GM12878 (cell line): Measurements from ENCODE around the gene ZSCAN22. TPM values are rescaled to one million over a fixed set of nuclear protein-coding genes. Genes with fewer than 3 reads are reported as not detected.

ENCODE experiments used
- ATF7 ChIP-seq: fragments of 450-650 bp; IDR thresholded peaks from 2 replicates; pipeline ENCODE4 v1.6.1; 2016; ENCODE audit warnings: low read depth, mild to moderate bottlenecking
- BCL11A ChIP-seq: IDR thresholded peaks from 2 replicates; pipeline ENCODE4 v1.6.1; 2011; ENCODE audit warnings: low read depth, low read length
- CBFB ChIP-seq: IDR thresholded peaks from 2 replicates; pipeline ENCODE4 v1.6.1; 2016; ENCODE audit warnings: antibody characterized with exemption, low read depth
- EGR1 ChIP-seq, 2 experiments: IDR thresholded peaks; 1 replicate in 1 of 2; 2 replicates in 1 of 2; pipeline ENCODE4 v1.6.1; 2011 to 2012; ENCODE audit warnings: low read depth in 2 of 2, low read length in 2 of 2, borderline replicate concordance in 1 of 2, mild to moderate bottlenecking in 1 of 2, moderate library complexity in 1 of 2
- GABPA ChIP-seq: IDR thresholded peaks from 2 replicates; pipeline ENCODE4 v1.6.1; 2014; ENCODE audit warnings: antibody characterized with exemption, low read depth, mild to moderate bottlenecking, inconsistent platforms
- GATAD2B ChIP-seq: fragments of 450-650 bp; conservative IDR thresholded peaks from 2 replicates; pipeline ENCODE4 v1.6.1; 2017; ENCODE audit warnings: low read depth, mild to moderate bottlenecking, moderate library complexity
- HDAC2 ChIP-seq: fragments of 200-600 bp; sonication (generic); IDR thresholded peaks from 2 replicates; pipeline ENCODE4 v1.6.1; 2017
- JUNB ChIP-seq: IDR thresholded peaks from 2 replicates; pipeline ENCODE4 v1.6.1; 2016; ENCODE audit warnings: antibody characterized with exemption, mild to moderate bottlenecking
- MYB ChIP-seq: fragments of 150-350 bp; IDR thresholded peaks from 2 replicates; pipeline ENCODE4 v1.6.1; 2014; ENCODE audit warnings: mild to moderate bottlenecking, low read depth, low read length, borderline replicate concordance
- MYC ChIP-seq: IDR thresholded peaks from 2 replicates; pipeline ENCODE4 v1.6.1; 2011; ENCODE audit warnings: mild to moderate bottlenecking, low read length, moderate library complexity, inconsistent platforms; ENCODE audit not compliant: insufficient read depth, insufficient replicate concordance, insufficient read length, severe bottlenecking
- NR2C2 ChIP-seq: IDR thresholded peaks from 2 replicates; pipeline ENCODE4 v1.6.1; 2011; ENCODE audit warnings: borderline replicate concordance, low read depth; ENCODE audit not compliant: control insufficient read depth, insufficient read length
- RBBP5 ChIP-seq: fragments of 200-600 bp; sonication (generic); conservative IDR thresholded peaks from 2 replicates; pipeline ENCODE4 v1.6.1; 2016
- SMAD1 ChIP-seq: fragments of 450-650 bp; IDR thresholded peaks from 2 replicates; pipeline ENCODE4 v1.6.1; 2018; ENCODE audit warnings: mild to moderate bottlenecking, low read depth; ENCODE audit not compliant: partially characterized antibody
- STAT3 ChIP-seq: IDR thresholded peaks from 2 replicates; pipeline ENCODE4 v1.6.1; 2011; ENCODE audit warnings: low read depth, low read length, improper control_type of control experiment
- SUPT20H ChIP-seq: IDR thresholded peaks from 2 replicates; pipeline ENCODE4 v1.6.1; 2011; ENCODE audit warnings: low read depth, mild to moderate bottlenecking, low read length, moderate library complexity, borderline replicate concordance; ENCODE audit not compliant: control insufficient read depth
- SUZ12 ChIP-seq: fragments of 200-600 bp; sonication (generic); IDR thresholded peaks from one replicate; pipeline ENCODE4 v1.6.1; 2018; ENCODE audit warnings: antibody characterized with exemption, mild to moderate bottlenecking; ENCODE audit not compliant: unreplicated experiment
- TCF12 ChIP-seq: IDR thresholded peaks from 2 replicates; pipeline ENCODE4 v1.6.1; 2011; ENCODE audit warnings: low read depth, mild to moderate bottlenecking, low read length
- ZNF24 ChIP-seq: fragments of 450-650 bp; IDR thresholded peaks from 2 replicates; pipeline ENCODE4 v1.6.1; 2017; ENCODE audit warnings: antibody characterized with exemption, mild to moderate bottlenecking
- ZZZ3 ChIP-seq: IDR thresholded peaks from 2 replicates; pipeline ENCODE4 v1.6.1; 2011; ENCODE audit warnings: low read depth; ENCODE audit not compliant: control insufficient read depth, insufficient read length
- polyA plus RNA-seq, 11 experiments: library from polyadenylated mRNA; depleted of rRNA in 4 of 11; unstranded in 6 of 11; stranded (reverse) in 5 of 11; fragments of >200 nt; fragmentation: Nextera tagmentation in 4 of 11; fragmentation: Illumina TruSeq in 1 of 11; extraction: Ambion mirVana in 4 of 11; extraction: Trizol in 1 of 11; gene quantifications; 1 replicate in 1 of 11; 2 replicates in 10 of 11; pipeline versions ENCODE4 v1.2.1 to v1.2.3, GENCODE V29; 2011 to 2016; ENCODE audit warnings: inconsistent platforms in 2 of 11, missing spikeins in 2 of 11, low read depth in 1 of 11
- total RNA-seq, 4 experiments: library from RNA; depleted of rRNA in 3 of 4; stranded (reverse); fragments of >200 nt in 3 of 4; fragmentation: Illumina TruSeq in 1 of 4; extraction: Trizol in 1 of 4; gene quantifications; 2 replicates each; pipeline versions ENCODE4 v1.2.1 to v1.2.3, GENCODE V29; 2013 to 2021
- TF ChIP-seq, protein P1 (sequence below): fragments of 450-650 bp; formaldehyde crosslinking; IDR thresholded peaks from 2 replicates; pipeline ENCODE4 v1.5.0; 2022; ENCODE audit warnings: mild to moderate bottlenecking, missing genetic modification characterization
- TF ChIP-seq, protein P2 (sequence below): fragments of 450-650 bp; IDR thresholded peaks from 2 replicates; pipeline ENCODE4 v1.6.1; 2018; ENCODE audit warnings: mild to moderate bottlenecking, low read depth, moderate library complexity; ENCODE audit not compliant: partially characterized antibody

The ZSCAN22 gene
- total and polyA plus RNA-seq, 10 of the 15 experiments (the other 5 are each of a cell fraction or from before 2014, with no cell fraction given), result 0.49 to 3.9 (median 2.6) TPM

DNA sequence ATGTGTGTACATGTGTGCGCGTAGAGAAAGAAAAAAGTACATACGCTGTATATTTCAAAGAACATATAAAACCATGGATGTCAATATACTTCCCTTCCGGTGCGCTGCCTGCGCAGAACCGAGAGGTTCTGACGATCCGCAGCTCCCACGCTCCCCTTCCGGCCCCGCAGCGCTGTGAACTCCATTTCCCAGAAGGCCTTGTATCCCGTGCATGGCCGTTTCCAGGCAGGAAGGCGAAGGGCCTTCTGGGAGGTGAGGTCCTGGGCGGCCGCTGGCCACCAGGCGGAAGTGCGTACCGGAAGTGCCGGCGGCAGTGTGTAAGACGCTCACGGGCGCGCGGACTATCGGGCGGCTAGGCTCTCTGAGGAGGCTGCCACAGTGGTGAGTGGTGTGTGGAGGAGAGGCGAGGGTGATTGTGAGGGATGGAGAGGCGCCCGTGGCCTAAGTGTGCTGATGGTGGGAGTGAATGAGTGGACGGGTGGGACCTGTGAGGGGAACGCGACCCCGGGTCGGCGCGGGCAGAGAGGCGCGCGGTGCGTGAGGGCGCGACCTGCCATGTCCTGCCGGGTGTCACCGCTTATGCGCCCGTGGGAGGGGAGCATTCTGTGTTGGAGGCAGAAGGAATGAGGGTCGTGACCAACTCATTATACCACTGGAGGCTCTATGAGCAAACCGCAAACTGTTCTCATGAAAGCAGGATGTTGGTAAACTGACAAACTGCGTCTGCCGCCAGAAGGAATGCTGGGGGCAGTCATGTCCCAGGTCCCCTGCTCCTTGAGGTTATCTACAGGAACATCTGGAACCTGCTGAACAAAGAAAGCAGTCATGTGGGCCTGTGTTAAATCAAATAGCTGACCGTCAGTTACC, 21.5 kb upstream of the ZSCAN22 start, which contains the start of gene ERVK3-1 (continued):
- TF ChIP-seq, protein P1, sequence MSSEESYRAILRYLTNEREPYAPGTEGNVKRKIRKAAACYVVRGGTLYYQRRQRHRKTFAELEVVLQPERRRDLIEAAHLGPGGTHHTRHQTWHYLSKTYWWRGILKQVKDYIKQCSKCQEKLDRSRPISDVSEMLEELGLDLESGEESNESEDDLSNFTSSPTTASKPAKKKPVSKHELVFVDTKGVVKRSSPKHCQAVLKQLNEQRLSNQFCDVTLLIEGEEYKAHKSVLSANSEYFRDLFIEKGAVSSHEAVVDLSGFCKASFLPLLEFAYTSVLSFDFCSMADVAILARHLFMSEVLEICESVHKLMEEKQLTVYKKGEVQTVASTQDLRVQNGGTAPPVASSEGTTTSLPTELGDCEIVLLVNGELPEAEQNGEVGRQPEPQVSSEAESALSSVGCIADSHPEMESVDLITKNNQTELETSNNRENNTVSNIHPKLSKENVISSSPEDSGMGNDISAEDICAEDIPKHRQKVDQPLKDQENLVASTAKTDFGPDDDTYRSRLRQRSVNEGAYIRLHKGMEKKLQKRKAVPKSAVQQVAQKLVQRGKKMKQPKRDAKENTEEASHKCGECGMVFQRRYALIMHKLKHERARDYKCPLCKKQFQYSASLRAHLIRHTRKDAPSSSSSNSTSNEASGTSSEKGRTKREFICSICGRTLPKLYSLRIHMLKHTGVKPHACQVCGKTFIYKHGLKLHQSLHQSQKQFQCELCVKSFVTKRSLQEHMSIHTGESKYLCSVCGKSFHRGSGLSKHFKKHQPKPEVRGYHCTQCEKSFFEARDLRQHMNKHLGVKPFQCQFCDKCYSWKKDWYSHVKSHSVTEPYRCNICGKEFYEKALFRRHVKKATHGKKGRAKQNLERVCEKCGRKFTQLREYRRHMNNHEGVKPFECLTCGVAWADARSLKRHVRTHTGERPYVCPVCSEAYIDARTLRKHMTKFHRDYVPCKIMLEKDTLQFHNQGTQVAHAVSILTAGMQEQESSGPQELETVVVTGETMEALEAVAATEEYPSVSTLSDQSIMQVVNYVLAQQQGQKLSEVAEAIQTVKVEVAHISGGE, result peak; percentile 14; the same call in 1 of the 2 replicates
- TF ChIP-seq RBBP5 (no peak), HDAC2 (no peak), EGR1 (IDR thresholded peaks at IDR 0.05; ENCODE audit: borderline replicate concordance in 1 of 2, low read depth in 2 of 2, low read length in 2 of 2) (peak in 1 of 2 experiments; percentile 75; a peak in 2 of 3 replicates), SMAD1 (peak; percentile 80), MYC (peak; percentile 69), NR2C2 (no peak), MYB (no peak), STAT3 (no peak), JUNB (no peak), SUZ12 (no peak), ZZZ3 (no peak), ZNF24 (no peak), BCL11A (no peak), ATF7 (peak; percentile 52; the same call in 1 of the 2 replicates), TCF12 (peak; percentile 30; the same call in 1 of the 2 replicates), SUPT20H (no peak), GATAD2B (peak; percentile 63; the same call in 1 of the 2 replicates), CBFB (no peak), GABPA (peak; percentile 94)
- TF ChIP-seq, protein P2, sequence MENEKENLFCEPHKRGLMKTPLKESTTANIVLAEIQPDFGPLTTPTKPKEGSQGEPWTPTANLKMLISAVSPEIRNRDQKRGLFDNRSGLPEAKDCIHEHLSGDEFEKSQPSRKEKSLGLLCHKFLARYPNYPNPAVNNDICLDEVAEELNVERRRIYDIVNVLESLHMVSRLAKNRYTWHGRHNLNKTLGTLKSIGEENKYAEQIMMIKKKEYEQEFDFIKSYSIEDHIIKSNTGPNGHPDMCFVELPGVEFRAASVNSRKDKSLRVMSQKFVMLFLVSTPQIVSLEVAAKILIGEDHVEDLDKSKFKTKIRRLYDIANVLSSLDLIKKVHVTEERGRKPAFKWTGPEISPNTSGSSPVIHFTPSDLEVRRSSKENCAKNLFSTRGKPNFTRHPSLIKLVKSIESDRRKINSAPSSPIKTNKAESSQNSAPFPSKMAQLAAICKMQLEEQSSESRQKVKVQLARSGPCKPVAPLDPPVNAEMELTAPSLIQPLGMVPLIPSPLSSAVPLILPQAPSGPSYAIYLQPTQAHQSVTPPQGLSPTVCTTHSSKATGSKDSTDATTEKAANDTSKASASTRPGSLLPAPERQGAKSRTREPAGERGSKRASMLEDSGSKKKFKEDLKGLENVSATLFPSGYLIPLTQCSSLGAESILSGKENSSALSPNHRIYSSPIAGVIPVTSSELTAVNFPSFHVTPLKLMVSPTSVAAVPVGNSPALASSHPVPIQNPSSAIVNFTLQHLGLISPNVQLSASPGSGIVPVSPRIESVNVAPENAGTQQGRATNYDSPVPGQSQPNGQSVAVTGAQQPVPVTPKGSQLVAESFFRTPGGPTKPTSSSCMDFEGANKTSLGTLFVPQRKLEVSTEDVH, result peak; percentile 54
